Glutamatergic neuron (in vitro differentiated cells): Measurements from ENCODE around the gene NEGR1. TPM values are rescaled to one million over a fixed set of nuclear protein-coding genes. Genes with fewer than 3 reads are reported as not detected.

Source experiments
- DNase-seq: peaks from one replicate; pipeline ENCODE4 v3.0.0; 2022
- H3K27ac Mint-ChIP-seq: one replicate; pipeline ENCODE4 v1.8.0; 2020; ENCODE audit warnings: mild to moderate bottlenecking, mixed read lengths, inconsistent platforms; ENCODE audit not compliant: unreplicated experiment
- H3K27me3 Mint-ChIP-seq: one replicate; pipeline ENCODE4 v1.8.0; 2020; ENCODE audit warnings: mild to moderate bottlenecking, moderate library complexity, mixed read lengths, inconsistent platforms; ENCODE audit not compliant: unreplicated experiment
- H3K36me3 Mint-ChIP-seq: one replicate; pipeline ENCODE4 v1.8.0; 2020; ENCODE audit warnings: mild to moderate bottlenecking, mixed read lengths, inconsistent platforms; ENCODE audit not compliant: unreplicated experiment
- H3K4me1 Mint-ChIP-seq: one replicate; pipeline ENCODE4 v1.8.0; 2020; ENCODE audit warnings: mild to moderate bottlenecking, low read depth, mixed read lengths, inconsistent platforms; ENCODE audit not compliant: unreplicated experiment
- H3K4me3 Mint-ChIP-seq: one replicate; pipeline ENCODE4 v1.8.0; 2020; ENCODE audit warnings: mild to moderate bottlenecking, mixed read lengths, inconsistent platforms; ENCODE audit not compliant: unreplicated experiment
- H3K9me3 Mint-ChIP-seq: one replicate; pipeline ENCODE4 v1.8.0; 2020; ENCODE audit warnings: mild to moderate bottlenecking, moderate library complexity, mixed read lengths, inconsistent platforms; ENCODE audit not compliant: unreplicated experiment
- CTCF ChIP-seq: fragments of 200-600 bp; sonication (generic); IDR thresholded peaks from one replicate; pipeline ENCODE4 v1.5.0; 2021; ENCODE audit not compliant: partially characterized antibody, unreplicated experiment
- total RNA-seq: library from RNA; stranded (reverse); fragmentation: NEBNext Ultra II Directional; extraction: Animal tissue kit (Norgen Biotek cat#: 25700); gene quantifications from one replicate; pipeline ENCODE4 v1.2.1, GENCODE V29; 2021; ENCODE audit not compliant: unreplicated experiment

NEGR1 gene
- total RNA-seq, 1 donor from 2014 or later, result 0.51 TPM

DNA sequence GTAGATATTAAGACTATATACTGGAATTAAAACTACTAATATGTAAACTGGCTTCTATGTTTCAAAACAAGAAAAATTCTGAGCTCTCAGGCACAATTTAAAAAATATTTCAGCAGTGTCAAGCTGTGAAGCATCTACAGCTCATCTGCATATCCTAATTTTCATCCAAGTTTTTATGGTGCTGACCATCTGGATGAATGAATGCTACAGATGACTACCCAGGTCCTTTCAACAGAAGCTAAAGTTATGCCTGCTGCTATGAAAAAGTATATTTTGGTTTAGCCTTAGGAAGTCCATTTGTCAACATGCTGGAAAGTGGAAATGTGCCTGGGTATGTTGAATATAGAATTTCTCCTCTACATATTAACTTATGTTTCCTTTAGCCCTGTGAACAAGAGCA, 206.9 kb downstream of the NEGR1 start:
- Mint-ChIP-seq H3K27me3 (no peaks in the 10 kb centered on the region), H3K36me3 (no peaks in the 10 kb centered on the region), H3K4me3 (no peak overlapping the region), H3K4me1 (peaks cover 2% of the 10 kb centered on the region), H3K9me3 (peaks cover 1% of the 10 kb centered on the region), H3K27ac (no peak overlapping the region)
- TF ChIP-seq CTCF, result no peak
- no peak for DNase-seq

DNA sequence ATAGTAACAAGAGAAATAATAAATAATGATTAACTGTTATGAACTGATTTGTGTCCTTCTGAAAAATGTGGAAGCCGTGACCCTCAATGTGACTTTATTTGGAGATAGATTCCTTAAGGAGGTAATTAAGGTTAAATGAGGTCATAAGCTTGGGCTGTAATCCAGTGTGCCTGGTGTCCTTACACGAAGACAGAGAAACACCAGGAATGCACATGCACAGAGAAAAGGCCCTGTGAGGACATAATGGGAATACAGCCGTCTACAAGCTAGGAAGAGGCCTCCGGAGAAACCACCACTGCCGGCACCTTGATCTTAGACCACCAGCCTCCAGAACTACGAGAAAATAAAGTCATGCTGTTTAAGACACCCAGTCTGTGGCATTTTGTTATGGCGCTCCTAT, 215.9 kb downstream of the NEGR1 start:
- H3K4me3 Mint-ChIP-seq, result no peak overlapping the region
- peaks cover 1% of the 10 kb centered on the region for H3K9me3 Mint-ChIP-seq
- H3K27ac Mint-ChIP-seq, result no peak overlapping the region
- H3K36me3 Mint-ChIP-seq, result no peaks in the 10 kb centered on the region
- H3K4me1 Mint-ChIP-seq, result no peaks in the 10 kb centered on the region
- no peak for DNase-seq
- no peak for TF ChIP-seq CTCF
- H3K27me3 Mint-ChIP-seq, result no peaks in the 10 kb centered on the region

GRCh38 chr1:72064196-72065075, 217.9 kb downstream of the NEGR1 start:
- DNase-seq, result no peak
- Mint-ChIP-seq H3K36me3 (no peaks in the 10 kb centered on the region), H3K27ac (no peak overlapping the region), H3K4me1 (peaks cover 2% of the 10 kb centered on the region), H3K9me3 (no peaks in the 10 kb centered on the region), H3K27me3 (no peaks in the 10 kb centered on the region), H3K4me3 (no peak overlapping the region)
- no peak for TF ChIP-seq CTCF

GRCh38 chr1:72063364-72064044, 218.8 kb downstream of the NEGR1 start:
- Mint-ChIP-seq H3K27ac (no peak overlapping the region), H3K27me3 (no peaks in the 10 kb centered on the region), H3K4me3 (no peak overlapping the region), H3K36me3 (no peaks in the 10 kb centered on the region), H3K4me1 (peaks cover 2% of the 10 kb centered on the region), H3K9me3 (no peaks in the 10 kb centered on the region)
- no peak for DNase-seq
- no peak for TF ChIP-seq CTCF

DNA sequence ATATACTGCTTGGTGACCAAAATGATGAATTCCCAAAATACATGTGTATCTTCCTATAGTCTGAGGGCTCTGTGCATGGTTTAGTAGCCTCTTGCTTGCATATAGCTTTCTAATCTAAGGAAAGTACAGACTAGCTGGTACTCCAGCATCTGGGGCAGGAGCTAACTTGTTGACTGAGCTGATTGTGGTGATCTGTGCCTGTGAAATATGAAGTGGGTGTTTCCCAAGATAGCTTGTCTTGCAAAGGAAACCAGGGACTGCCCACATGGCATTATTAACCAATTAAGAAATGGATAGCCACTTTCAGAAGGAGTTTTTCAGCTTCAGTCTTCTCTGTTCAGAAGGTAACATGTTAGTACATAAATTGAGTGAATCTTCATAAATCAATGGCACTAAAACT, 219.8 kb downstream of the NEGR1 start:
- H3K4me1 Mint-ChIP-seq, result peaks cover 2% of the 10 kb centered on the region
- TF ChIP-seq CTCF, result no peak
- no peaks in the 10 kb centered on the region for H3K27me3 Mint-ChIP-seq
- no peak overlapping the region for H3K4me3 Mint-ChIP-seq
- H3K27ac Mint-ChIP-seq, result no peak overlapping the region
- H3K9me3 Mint-ChIP-seq, result no peaks in the 10 kb centered on the region
- DNase-seq, result no peak
- H3K36me3 Mint-ChIP-seq, result no peaks in the 10 kb centered on the region
